Parathyroid adenoma (tissue), 2 donors: ENCODE results near the gene CCDC85A.

Experiments
- H2AFZ ChIP-seq: fragments of 300-600 bp; sonication (generic); one replicate; pipeline ENCODE4 v1.7.0; 2017; ENCODE audit warnings: antibody characterized with exemption, mild to moderate bottlenecking
- H3K27ac ChIP-seq: fragments of 300-600 bp; sonication (generic); one replicate; pipeline ENCODE4 v1.7.0; 2017
- H3K27me3 ChIP-seq: fragments of 300-600 bp; sonication (generic); one replicate; pipeline ENCODE4 v1.7.0; 2017; ENCODE audit warnings: low read length; ENCODE audit not compliant: control insufficient read depth, insufficient read depth
- H3K36me3 ChIP-seq: fragments of 300-600 bp; sonication (generic); one replicate; pipeline ENCODE4 v1.7.0; 2017; ENCODE audit warnings: low read length; ENCODE audit not compliant: control insufficient read depth, insufficient read depth
- H3K4me1 ChIP-seq: fragments of 300-600 bp; sonication (generic); one replicate; pipeline ENCODE4 v1.7.0; 2017; ENCODE audit warnings: control low read depth
- H3K4me2 ChIP-seq: fragments of 300-600 bp; sonication (generic); one replicate; pipeline ENCODE4 v1.7.0; 2017; ENCODE audit warnings: low read length
- H3K4me3 ChIP-seq: fragments of 300-600 bp; sonication (generic); one replicate; pipeline ENCODE4 v1.7.0; 2017; ENCODE audit warnings: low read depth, low read length
- H3K79me2 ChIP-seq: fragments of 300-600 bp; sonication (generic); one replicate; pipeline ENCODE4 v1.7.0; 2017; ENCODE audit warnings: control low read depth
- H3K9ac ChIP-seq: fragments of 300-600 bp; sonication (generic); one replicate; pipeline ENCODE4 v1.7.0; 2017; ENCODE audit warnings: mild to moderate bottlenecking
- H3K9me3 ChIP-seq: fragments of 300-600 bp; sonication (generic); one replicate; pipeline ENCODE4 v1.7.0; 2017; ENCODE audit warnings: low read length; ENCODE audit not compliant: control insufficient read depth
- CTCF ChIP-seq: fragments of 300-600 bp; sonication (generic); IDR thresholded peaks from one replicate; pipeline ENCODE4 v1.7.0; 2017; ENCODE audit warnings: antibody characterized with exemption, mild to moderate bottlenecking
- donor health status: primary hyperparathyroidism.

CCDC85A gene

GRCh38 chr2:56313500-56313921 lies 129.7 kb downstream of the CCDC85A start:
- H3K4me1 ChIP-seq, result no peaks in the 10 kb centered on the region
- no peaks in the 10 kb centered on the region for H3K27me3 ChIP-seq
- no peaks in the 10 kb centered on the region for H3K36me3 ChIP-seq
- no peak for TF ChIP-seq CTCF
- no peak overlapping the region for H3K4me3 ChIP-seq
- H3K9me3 ChIP-seq, result no peaks in the 10 kb centered on the region
- H3K4me2 ChIP-seq, result no peak overlapping the region
- no peak overlapping the region for H3K27ac ChIP-seq
- no peaks in the 10 kb centered on the region for H3K79me2 ChIP-seq
- no peak overlapping the region for H3K9ac ChIP-seq
- no peak overlapping the region for H2AFZ ChIP-seq

- no peak overlapping the region for H3K9ac ChIP-seq
- no peaks in the 10 kb centered on the region for H3K27me3 ChIP-seq
- H3K4me1 ChIP-seq, result no peaks in the 10 kb centered on the region
- no peak overlapping the region for H3K27ac ChIP-seq
- no peak for TF ChIP-seq CTCF
- H3K4me2 ChIP-seq, result no peak overlapping the region
- H3K9me3 ChIP-seq, result no peaks in the 10 kb centered on the region
- no peak overlapping the region for H2AFZ ChIP-seq
- no peaks in the 10 kb centered on the region for H3K36me3 ChIP-seq
- H3K4me3 ChIP-seq, result no peak overlapping the region
- H3K79me2 ChIP-seq, result no peaks in the 10 kb centered on the region
Observed at GRCh38 chr2:56314371-56314770, 130.6 kb downstream of the CCDC85A start.

GRCh38 chr2:56314796-56315195 lies 131.0 kb downstream of the CCDC85A start:
- Histone ChIP-seq H3K4me3 (no peak overlapping the region), H3K9me3 (no peaks in the 10 kb centered on the region), H3K79me2 (no peaks in the 10 kb centered on the region), H3K4me2 (no peak overlapping the region), H2AFZ (no peak overlapping the region), H3K4me1 (no peaks in the 10 kb centered on the region), H3K27ac (no peak overlapping the region), H3K27me3 (no peaks in the 10 kb centered on the region), H3K9ac (no peak overlapping the region), H3K36me3 (no peaks in the 10 kb centered on the region)
- TF ChIP-seq CTCF, result no peak

- no peaks in the 10 kb centered on the region for H3K4me1 ChIP-seq
- no peak overlapping the region for H3K9ac ChIP-seq
- no peaks in the 10 kb centered on the region for H3K27me3 ChIP-seq
- no peak overlapping the region for H2AFZ ChIP-seq
- no peak overlapping the region for H3K4me2 ChIP-seq
- H3K9me3 ChIP-seq, result no peaks in the 10 kb centered on the region
- H3K4me3 ChIP-seq, result no peak overlapping the region
- no peak for TF ChIP-seq CTCF
- no peaks in the 10 kb centered on the region for H3K36me3 ChIP-seq
- no peaks in the 10 kb centered on the region for H3K79me2 ChIP-seq
- H3K27ac ChIP-seq, result no peak overlapping the region
Observed at GRCh38 chr2:56315376-56315775, 131.6 kb downstream of the CCDC85A start.

- H3K4me2 ChIP-seq, result no peak overlapping the region
- no peaks in the 10 kb centered on the region for H3K36me3 ChIP-seq
- H3K27ac ChIP-seq, result no peak overlapping the region
- no peak for TF ChIP-seq CTCF
- H3K79me2 ChIP-seq, result no peaks in the 10 kb centered on the region
- no peaks in the 10 kb centered on the region for H3K27me3 ChIP-seq
- no peaks in the 10 kb centered on the region for H3K4me1 ChIP-seq
- H2AFZ ChIP-seq, result no peak overlapping the region
- no peak overlapping the region for H3K4me3 ChIP-seq
- no peak overlapping the region for H3K9ac ChIP-seq
- H3K9me3 ChIP-seq, result no peaks in the 10 kb centered on the region
Observed at GRCh38 chr2:56316011-56316410, 132.2 kb downstream of the CCDC85A start.
